ENCODE measurements around the gene DUSP9.

DNA sequence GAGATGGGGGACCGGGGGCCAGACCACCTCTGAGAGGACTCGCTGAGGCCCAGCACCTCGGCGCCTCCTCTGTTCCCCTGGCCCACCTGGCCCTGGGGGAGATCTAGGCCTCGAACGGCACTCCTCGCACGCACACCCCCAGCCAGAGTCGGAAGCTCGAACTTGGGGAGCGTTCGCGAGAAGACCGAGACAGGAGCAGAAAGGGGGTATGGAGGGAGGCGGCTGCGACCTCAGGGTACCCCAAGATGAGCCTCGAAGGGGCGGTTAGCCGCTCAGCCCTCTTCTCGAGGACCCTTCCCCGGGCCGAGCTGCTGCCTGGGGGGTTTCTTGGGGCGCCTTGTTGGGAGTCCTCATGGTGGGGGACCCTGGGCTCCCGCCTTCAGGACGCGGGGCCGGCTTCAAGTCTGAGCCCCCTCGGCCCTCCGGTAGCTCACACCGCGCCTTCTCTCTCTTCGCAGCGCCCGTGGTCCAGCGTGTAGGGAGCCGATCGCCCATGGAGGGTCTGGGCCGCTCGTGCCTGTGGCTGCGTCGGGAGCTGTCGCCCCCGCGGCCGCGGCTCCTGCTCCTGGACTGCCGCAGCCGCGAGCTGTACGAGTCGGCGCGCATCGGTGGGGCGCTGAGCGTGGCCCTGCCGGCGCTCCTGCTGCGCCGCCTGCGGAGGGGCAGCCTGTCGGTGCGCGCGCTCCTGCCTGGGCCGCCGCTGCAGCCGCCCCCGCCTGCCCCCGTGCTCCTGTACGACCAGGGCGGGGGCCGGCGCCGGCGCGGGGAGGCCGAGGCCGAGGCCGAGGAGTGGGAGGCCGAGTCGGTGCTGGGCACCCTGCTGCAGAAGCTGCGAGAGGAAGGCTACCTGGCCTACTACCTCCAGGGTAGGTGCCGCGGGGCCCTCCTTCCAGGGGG is 706 bp downstream of the DUSP9 start:
- TF ChIP-seq, protein P1, sequence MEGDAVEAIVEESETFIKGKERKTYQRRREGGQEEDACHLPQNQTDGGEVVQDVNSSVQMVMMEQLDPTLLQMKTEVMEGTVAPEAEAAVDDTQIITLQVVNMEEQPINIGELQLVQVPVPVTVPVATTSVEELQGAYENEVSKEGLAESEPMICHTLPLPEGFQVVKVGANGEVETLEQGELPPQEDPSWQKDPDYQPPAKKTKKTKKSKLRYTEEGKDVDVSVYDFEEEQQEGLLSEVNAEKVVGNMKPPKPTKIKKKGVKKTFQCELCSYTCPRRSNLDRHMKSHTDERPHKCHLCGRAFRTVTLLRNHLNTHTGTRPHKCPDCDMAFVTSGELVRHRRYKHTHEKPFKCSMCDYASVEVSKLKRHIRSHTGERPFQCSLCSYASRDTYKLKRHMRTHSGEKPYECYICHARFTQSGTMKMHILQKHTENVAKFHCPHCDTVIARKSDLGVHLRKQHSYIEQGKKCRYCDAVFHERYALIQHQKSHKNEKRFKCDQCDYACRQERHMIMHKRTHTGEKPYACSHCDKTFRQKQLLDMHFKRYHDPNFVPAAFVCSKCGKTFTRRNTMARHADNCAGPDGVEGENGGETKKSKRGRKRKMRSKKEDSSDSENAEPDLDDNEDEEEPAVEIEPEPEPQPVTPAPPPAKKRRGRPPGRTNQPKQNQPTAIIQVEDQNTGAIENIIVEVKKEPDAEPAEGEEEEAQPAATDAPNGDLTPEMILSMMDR (IDR thresholded peaks at IDR 0.05; ENCODE audit: poor library complexity): no peak
- TF ChIP-seq EZH2phosphoT487 (IDR thresholded peaks at IDR 0.05; ENCODE audit: low read depth, severe bottlenecking, unreplicated experiment) (no peak), EZH2 (IDR thresholded peaks at IDR 0.05; ENCODE audit: borderline replicate concordance) (peak; percentile 44)
